Measurements from ENCODE around the gene YARS1.
A peak's percentile ranks its signal among the peaks of the same experiment; 100 is the strongest.

Gene YARS1

DNA sequence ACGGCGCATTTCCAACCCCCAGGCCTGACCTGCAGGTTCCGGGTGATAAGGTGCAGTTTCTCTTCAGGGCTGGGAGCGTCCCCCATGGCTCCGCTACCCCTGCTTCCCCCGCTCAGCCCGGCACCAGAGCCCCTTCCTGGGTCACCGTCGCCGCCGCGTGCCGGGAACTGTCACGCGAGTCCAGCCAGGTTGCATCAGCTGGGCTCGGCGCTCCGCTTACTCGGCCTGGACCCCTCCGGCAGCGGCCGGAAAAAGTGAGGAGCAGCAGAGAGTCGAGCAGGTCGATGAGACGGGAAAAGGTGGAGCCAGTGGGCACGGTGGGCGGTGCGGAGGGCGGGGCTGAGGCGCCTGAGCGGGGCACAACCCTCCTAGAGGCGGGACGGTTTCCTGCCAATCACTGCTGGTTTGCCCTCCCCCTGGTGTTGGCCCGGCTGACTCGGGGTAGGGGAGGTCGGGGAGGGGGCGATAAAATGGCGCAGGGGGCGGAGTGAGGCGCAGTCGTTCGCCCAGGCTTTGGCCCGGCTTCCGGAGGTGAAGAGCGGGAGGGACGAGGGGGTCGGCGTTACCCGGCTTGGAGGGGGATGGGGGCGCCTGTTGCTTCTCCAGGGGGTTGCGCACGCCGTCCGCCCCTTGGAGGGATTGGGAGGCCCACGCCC, at the start of gene YARS1, which contains the start of gene S100PBP:
Gene YARS1 (minus strand): TSS at position 200 of the 656 bp plus-strand sequence. CDS start 114 bp downstream, at position 86.
Gene S100PBP (plus strand): TSS at position 495 of the 656 bp plus-strand sequence. CDS start 8,447 bp downstream, outside the sequence.
- peak; percentile 99 for DNase-seq

DNA sequence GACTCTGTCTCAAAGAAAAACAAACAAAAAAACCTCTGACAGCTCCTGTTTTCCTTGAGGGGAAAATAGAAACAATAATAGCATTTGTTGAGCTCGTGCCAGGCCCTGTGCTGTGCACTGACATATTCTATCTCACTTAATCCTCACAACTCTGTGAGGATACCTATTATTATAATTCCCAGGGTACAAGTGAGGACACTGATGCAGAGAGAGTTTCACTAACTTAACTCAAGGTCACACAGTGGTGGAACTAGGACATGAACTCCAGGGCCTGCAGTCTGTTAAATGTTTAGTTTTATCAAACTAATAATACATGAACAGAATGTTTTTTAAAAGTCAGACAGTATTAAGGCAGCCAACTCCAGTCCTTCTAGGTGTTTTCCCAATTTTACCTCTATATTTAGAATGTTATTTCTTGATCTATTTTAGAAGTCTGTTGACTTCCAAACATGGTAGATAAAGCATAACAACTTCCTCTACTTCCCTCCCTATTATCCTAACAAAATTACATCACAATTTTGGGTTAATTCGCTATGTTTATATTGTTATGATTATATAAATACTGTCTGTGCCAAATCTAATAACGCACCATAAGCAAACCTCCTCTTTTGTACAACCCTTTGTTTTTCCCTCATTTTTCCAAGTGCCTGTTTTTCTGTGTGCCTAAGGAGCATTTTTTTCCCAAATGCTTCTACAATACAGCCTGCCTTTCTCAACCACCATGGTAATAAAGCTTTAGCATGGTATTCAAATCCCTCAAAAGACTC, 48.7 kb upstream of the YARS1 start:
- DNase-seq: no peak

- no peak for DNase-seq
Measured at GRCh38 chr1:32864375-32865019, 47.3 kb upstream of the YARS1 start.

GRCh38 chr1:32863881-32864245, 46.7 kb upstream of the YARS1 start:
- DNase-seq: no peak

- no peak for DNase-seq
Measured at GRCh38 chr1:32863218-32863880, 46.2 kb upstream of the YARS1 start.

DNA sequence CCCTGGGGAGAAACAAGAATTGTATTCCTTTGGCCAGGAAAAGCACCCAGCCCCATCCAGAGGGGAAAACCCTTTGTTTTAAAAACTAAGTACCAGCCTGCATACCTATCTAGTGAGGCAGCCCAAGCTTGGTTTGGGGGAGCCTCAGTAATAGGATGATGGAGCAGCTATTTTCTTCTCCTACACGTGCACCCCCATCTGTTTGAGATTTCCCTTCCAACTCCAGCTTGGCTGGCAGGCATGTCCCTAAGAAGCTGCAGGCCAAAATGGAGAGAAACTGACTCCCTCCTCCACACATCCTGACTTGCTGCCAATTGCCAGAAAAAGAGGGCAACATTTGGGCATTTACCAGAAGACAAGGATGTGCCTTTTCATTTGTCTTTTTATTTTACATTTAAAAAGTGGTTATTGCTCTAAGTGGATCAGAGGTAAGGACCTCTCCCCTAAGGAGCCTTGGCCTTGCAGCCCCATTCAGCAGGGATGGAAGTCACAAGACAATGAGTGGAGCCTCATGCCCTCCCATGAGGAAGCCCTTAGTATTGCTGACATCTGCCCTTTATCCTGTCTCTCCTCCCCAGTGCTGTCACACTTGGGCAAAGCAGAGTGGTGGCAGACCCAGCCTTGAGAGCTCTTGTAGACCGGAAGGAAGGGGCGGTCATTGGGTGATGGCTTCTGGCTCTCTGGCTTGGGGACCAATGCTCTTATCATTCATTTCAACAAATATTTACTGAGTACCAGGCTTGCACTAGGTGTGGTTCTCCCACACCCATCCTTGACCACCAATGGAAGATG, 44.9 kb upstream of the YARS1 start:
- peak; percentile 20 for DNase-seq

GRCh38 chr1:32860566-32860965, 43.4 kb upstream of the YARS1 start:
- no peak for DNase-seq

- no peak for DNase-seq
Measured at GRCh38 chr1:32859915-32860314, 42.8 kb upstream of the YARS1 start.

DNA sequence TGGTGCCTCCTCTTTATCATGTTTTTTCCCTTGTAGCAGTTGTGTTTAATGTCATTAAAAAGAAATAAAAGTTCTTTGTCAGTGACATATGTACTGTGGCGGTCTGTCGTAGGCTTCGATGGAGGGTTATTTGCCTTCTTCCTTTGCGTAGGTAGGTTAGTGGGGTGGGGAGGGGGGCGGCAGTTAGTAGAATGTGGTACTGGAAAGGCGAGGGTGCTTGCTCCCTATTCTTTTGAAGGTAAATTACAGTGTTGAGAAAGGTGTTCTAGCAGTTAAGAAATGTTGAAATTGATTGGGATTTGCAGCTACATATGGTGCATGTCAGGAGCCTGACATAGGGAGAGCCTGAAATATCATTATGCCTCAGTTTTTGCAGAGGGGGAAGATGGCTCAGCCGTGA, 41.6 kb upstream of the YARS1 start:
- no peak for DNase-seq

GRCh38 chr1:32858136-32858535, 41.0 kb upstream of the YARS1 start:
- no peak for DNase-seq

GRCh38 chr1:32855861-32856617, 38.9 kb upstream of the YARS1 start:
- DNase-seq: no peak

DNA sequence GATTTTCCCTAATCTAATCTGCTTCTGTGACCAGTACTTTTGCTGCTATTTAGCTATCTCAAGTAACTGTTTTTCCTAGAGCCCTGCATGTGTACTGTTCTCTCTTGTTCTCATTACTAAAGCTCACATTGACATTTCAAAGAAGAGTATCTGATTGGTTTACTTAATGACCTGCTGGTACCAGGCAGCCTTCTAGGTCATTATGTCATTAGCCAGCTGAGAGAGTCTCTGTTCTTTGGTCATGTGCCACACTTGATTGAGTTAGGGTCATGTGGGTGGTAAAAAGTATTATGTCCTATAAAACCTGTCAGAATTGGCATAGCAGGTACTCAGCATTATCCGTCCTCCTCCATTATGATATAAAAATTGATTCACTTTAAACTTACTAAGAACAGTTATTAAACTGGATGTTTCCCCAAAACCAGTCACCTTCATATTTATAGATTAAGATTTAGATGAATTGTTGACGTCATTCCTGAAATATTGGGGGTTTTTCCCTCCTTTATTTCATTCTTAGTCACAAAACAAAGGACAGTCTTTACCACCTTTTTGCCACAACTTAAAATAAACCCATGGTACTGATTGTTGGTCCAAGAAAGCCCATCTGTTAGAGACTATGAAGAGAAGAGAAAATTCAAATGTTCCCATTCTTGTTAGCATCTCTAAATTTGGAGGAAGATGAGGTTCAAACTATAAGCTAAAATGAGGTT, 31.4 kb upstream of the YARS1 start:
- DNase-seq: no peak

DNA sequence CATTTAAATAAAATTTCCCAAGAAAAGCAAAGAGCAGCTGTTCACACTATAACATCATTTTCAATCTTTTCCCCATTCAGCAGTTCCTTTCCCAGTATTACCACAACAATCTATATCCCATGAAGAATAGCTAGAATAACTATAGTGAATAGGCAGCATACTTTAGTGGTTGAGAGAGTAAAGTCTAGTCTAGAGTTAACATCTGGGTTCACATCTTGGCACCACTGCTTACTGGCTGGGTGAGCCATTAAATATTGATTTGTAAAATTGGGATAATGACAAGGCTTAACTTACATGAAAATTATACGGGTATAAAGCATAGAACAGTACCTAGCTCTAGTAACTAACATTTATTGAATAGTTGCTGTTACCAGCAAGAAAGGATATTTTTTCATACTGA, 14.7 kb upstream of the YARS1 start:
- DNase-seq: no peak

DNA sequence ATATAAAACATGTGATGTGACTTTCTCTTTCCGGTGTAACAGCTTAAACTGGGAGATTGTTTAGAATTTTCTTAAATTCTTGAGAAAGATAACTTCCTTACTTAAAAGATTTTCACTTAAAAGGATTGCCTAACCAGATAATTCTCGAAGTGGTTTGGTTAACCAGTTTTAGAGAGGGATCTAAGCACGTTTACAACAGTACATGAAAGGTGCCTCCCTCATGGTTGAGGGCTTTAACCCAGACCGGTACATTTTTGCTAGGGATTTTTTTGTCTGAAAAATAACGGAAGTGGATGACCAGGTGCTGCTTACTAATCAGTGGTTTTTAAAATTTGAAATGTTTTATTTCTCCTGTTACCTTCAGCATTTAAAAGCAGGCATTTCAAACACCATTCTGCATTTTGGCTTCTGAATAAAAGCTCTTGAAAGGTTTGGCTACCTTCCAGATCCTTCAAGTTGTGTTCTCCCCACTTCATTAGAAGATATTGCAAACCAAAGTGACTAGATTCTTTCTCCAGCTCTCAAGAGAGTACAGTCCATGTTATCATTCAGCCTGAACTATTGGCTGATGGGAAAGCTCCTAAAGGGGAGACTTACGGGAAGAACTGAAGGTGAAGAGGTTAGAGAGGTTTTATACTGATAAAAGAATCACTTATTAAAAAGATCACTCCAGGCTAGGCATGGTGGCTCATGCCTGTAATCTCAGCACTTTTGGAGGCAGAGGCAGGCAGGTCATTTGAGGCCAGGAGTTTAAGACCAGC, 13.1 kb upstream of the YARS1 start:
- no peak for DNase-seq

- peak; percentile 18 for DNase-seq
Measured at GRCh38 chr1:32828341-32828740, 11.2 kb upstream of the YARS1 start.

DNA sequence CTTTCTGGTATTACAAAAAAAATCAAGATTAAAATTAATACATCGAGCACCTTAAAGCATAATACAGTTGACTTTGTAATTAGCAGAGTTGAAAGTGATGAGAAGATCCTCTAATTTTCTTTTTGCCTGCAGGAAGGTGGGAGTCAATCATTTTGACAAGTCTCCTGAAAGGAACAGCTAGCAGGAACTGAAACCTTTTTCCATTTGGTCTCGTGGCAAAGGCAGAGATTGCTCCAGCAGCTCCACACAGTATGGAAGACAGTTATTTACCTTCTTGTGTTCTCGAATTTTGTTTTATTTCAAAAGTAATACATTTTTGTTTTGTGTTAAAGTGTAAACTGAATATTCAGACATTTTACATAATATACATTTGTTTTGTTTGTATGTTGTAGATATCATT, 8.0 kb upstream of the YARS1 start:
- DNase-seq: no peak

DNA sequence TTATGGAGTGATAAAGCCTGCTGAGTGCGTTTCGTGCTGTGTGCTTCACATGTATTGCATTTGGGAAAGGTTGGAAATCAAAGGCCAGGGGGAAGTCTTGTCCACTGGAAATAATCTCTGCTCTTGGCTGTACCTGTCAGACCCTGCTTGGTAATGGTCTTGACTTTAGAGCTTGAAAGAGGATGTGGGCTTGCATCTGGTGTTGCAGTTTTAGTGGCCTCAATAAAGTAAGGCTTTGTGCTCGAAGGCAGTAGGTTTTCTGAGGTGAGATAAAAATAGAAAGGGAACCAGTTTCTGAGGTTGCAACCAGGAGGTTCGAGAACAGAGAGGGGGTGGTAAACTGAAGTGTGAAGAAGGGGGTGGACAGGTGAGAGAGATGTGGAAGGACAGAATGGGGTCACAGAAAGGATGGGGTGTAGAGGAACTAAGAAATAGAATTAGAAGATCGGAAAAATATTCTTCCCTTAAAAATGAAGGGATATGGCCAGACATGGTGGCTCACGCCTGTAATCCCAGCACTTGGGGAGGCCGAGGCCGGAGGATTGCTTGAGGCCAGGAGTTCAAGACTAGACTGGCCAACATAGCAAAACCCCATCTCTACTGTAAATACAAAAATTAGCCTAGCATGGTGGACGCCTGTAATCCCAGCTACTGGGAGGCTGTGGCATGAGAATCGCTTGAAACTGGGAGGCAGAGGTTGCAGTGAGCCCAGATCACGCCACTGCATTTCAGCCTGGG, 1.8 kb upstream of the YARS1 start:
- no peak for DNase-seq

DNA sequence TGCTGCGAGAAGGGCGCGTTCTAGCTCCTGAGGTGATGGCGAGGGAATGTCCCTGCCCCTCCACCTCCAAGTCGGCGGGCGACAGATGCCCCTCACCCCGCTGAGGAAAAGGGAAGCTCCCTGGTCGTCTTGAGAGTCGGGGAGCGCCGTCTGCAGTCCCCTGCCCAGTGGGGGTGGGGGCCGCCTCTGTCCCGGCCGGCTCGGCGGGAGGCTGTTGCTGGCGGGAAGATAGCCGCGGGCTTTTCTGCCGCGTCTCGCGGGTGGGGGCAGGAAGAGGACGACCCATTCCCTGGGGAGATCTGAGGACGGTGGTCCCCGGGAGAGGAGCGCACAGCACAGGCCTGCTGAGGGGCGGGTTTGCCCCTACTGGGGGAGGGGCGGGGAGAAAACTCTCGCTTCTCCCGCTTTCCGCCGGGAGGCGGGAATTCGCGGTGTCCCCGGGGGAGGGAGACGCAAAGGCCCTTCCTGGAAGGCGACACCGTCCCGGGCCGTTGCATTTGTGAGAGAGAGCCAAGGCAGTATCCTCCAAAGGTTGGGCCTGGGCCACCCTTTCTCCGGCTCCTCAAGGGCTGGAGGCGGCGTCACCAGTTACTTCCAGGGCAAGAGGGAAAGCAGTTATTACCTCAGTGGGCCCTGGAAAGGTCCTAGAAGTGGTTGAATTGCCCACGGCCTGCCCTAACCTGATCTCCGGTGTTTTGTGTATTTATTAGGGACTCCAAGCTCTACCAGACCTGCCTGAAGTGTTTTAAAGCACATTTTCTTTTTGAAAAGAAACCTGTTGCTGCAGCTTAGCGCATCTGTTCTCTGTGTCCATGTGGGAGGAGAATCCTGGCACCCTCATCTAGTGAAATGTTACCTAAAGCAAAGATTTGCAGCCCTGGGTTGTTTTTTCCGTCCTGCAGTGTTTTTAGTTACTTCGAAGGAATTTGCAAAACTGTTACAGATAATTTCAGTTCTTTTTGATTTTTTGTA, 943 bp upstream of the YARS1 start:
- DNase-seq: peak; percentile 62

All from fibroblast of upper back skin (primary cell).